ENCODE data around the gene KLF2.

The KLF2 gene

GRCh38 chr19:16295057-16295456 is 29.6 kb upstream of the KLF2 start:
- TF ChIP-seq, protein P1, sequence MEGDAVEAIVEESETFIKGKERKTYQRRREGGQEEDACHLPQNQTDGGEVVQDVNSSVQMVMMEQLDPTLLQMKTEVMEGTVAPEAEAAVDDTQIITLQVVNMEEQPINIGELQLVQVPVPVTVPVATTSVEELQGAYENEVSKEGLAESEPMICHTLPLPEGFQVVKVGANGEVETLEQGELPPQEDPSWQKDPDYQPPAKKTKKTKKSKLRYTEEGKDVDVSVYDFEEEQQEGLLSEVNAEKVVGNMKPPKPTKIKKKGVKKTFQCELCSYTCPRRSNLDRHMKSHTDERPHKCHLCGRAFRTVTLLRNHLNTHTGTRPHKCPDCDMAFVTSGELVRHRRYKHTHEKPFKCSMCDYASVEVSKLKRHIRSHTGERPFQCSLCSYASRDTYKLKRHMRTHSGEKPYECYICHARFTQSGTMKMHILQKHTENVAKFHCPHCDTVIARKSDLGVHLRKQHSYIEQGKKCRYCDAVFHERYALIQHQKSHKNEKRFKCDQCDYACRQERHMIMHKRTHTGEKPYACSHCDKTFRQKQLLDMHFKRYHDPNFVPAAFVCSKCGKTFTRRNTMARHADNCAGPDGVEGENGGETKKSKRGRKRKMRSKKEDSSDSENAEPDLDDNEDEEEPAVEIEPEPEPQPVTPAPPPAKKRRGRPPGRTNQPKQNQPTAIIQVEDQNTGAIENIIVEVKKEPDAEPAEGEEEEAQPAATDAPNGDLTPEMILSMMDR (IDR thresholded peaks at IDR 0.05; ENCODE audit: unreplicated experiment in 3 of 3) = no peak

GRCh38 chr19:16296713-16297112 is 27.9 kb upstream of the KLF2 start:
- TF ChIP-seq, protein P1 (IDR thresholded peaks at IDR 0.05; ENCODE audit: unreplicated experiment in 3 of 3) = no peak
- Mint-ChIP-seq H3K27me3 (ENCODE audit: low read depth) (peaks cover 6% of the 10 kb centered on the region), H3K27ac (peak overlapping the region in 1 of 3 experiments; percentile 54), H3K9me3 (no peaks in the 10 kb centered on the region), H3K36me3 (ENCODE audit: low read depth) (no peaks in the 10 kb centered on the region), H3K4me1 (peaks cover 17% of the 10 kb centered on the region), H3K4me3 (no peak overlapping the region)

More at GRCh38 chr19:16295057-16295456, 29.6 kb upstream of the KLF2 start:
- no peaks in the 10 kb centered on the region for H3K9me3 Mint-ChIP-seq
- H3K36me3 Mint-ChIP-seq (ENCODE audit: low read depth) = no peaks in the 10 kb centered on the region
- peaks cover 17% of the 10 kb centered on the region for H3K4me1 Mint-ChIP-seq
- H3K4me3 Mint-ChIP-seq = no peak overlapping the region
- H3K27me3 Mint-ChIP-seq (ENCODE audit: low read depth) = peaks cover 6% of the 10 kb centered on the region
- peak overlapping the region; percentile 45 to 80 (median 80) for H3K27ac Mint-ChIP-seq

- Mint-ChIP-seq H3K27ac (no peak overlapping the region), H3K36me3 (ENCODE audit: low read depth) (no peaks in the 10 kb centered on the region), H3K4me3 (no peak overlapping the region), H3K9me3 (no peaks in the 10 kb centered on the region), H3K4me1 (peaks cover 20% of the 10 kb centered on the region), H3K27me3 (ENCODE audit: low read depth) (peaks cover 9% of the 10 kb centered on the region)
- TF ChIP-seq, protein P1 (IDR thresholded peaks at IDR 0.05; ENCODE audit: unreplicated experiment in 3 of 3) = no peak
These were observed 26.9 kb upstream of the KLF2 start for GRCh38 chr19:16297575-16298178.

GRCh38 chr19:16298334-16298733 is 26.3 kb upstream of the KLF2 start:
- Mint-ChIP-seq H3K36me3 (ENCODE audit: low read depth) (no peaks in the 10 kb centered on the region), H3K27ac (no peak overlapping the region), H3K27me3 (ENCODE audit: low read depth) (peaks cover 9% of the 10 kb centered on the region), H3K4me1 (peaks cover 14% of the 10 kb centered on the region), H3K9me3 (no peaks in the 10 kb centered on the region), H3K4me3 (no peak overlapping the region)
- TF ChIP-seq, protein P1 (IDR thresholded peaks at IDR 0.05; ENCODE audit: unreplicated experiment in 3 of 3) = no peak

DNA sequence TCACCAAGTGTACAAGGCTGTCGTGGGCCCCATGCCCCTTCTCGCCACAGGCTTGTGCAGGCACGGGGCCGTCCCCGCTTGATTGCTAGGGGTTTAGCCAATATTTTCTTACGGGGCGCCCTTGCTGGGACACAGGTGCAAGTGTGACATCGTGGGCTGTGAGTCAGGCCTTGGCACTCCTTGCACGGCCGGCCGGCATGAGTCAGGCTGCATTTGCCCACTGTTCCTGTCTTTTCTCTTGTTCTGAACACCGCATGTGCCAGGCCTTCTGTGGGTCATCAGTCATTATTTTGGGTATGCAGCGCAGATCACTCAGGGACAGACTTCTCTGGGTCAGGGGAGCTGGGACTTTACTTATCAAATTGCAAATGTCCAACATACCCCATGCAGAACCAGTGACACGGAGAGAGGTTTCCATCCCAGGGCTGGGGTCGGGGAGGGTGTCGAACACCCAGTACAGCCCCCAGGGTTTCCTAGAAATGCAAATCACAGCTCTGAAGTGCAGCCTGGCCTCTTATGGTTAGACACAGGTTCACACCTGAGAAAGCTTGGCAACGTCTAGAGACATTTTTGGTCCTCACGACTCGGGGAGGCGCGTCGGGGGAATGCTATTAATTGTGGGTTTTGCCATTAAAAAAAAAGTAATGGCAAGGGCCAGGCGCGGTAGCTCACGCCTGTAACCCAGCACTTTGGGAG is 22.5 kb upstream of the KLF2 start:
- peaks cover 12% of the 10 kb centered on the region for H3K4me1 Mint-ChIP-seq
- H3K9me3 Mint-ChIP-seq = no peaks in the 10 kb centered on the region
- H3K27ac Mint-ChIP-seq = no peak overlapping the region
- no peak overlapping the region for H3K4me3 Mint-ChIP-seq
- H3K27me3 Mint-ChIP-seq (ENCODE audit: low read depth) = peaks cover 7% of the 10 kb centered on the region
- H3K36me3 Mint-ChIP-seq (ENCODE audit: low read depth) = no peaks in the 10 kb centered on the region
- TF ChIP-seq, protein P1 (IDR thresholded peaks at IDR 0.05; ENCODE audit: unreplicated experiment in 3 of 3) = no peak

Data from nephron (organoid).